Ovary (tissue), 9 donors: ENCODE measurements around the gene SLC25A39. TPM values are rescaled to one million over a fixed set of nuclear protein-coding genes. Genes with fewer than 3 reads are reported as not detected.
"Not testable (repeated sequence)": the region's sequence is repeated elsewhere in the genome, so short reads cannot be mapped to it uniquely, and the experiment has no call there.

Source experiments
- DNase-seq, 5 donors: peaks; one replicate each; pipeline ENCODE4 v3.0.0-alpha.2; 2019 to 2020
- H3K27ac ChIP-seq, 2 donors: fragments of 200-600 bp; one replicate each; pipeline versions ENCODE4 v1.5.1 to v1.8.0; 2019 to 2022
- H3K27me3 ChIP-seq: fragments of 200-600 bp; one replicate; pipeline ENCODE4 v1.8.0; 2022
- H3K36me3 ChIP-seq: fragments of 200-600 bp; sonication (generic); one replicate; pipeline ENCODE4 v1.5.1; 2019
- H3K4me1 ChIP-seq: one replicate; pipeline ENCODE4 v1.8.1; 2013; ENCODE audit warnings: mild to moderate bottlenecking, moderate library complexity; ENCODE audit not compliant: insufficient read depth
- H3K4me3 ChIP-seq: fragments of 200-600 bp; sonication (generic); one replicate; pipeline ENCODE4 v1.5.1; 2017
- H3K9me3 ChIP-seq, 2 donors: fragments of 200-600 bp in 1 of 2; sonication (generic) in 1 of 2; one replicate each; pipeline versions ENCODE4 v1.5.1 to v1.8.1; 2013 to 2019; ENCODE audit warnings: mild to moderate bottlenecking in 1 of 2, moderate library complexity in 1 of 2
- EP300 ChIP-seq: sonication (generic); formaldehyde crosslinking; IDR thresholded peaks from one replicate; pipeline ENCODE4 v1.6.1; 2017; ENCODE audit warnings: antibody characterized with exemption
- POLR2A ChIP-seq: fragments of 450-650 bp; IDR thresholded peaks from one replicate; pipeline ENCODE4 v1.6.1; 2017; ENCODE audit warnings: antibody characterized with exemption, mild to moderate bottlenecking, moderate library complexity
- WGBS, 3 donors: extraction: QIAGEN DNeasy Blood & Tissue Kit in 1 of 3; methylation state at CpG; one replicate each; pipeline versions ENCODE4 v1.1.5 to v1.1.7; 2013 to 2017; 5-methylcytosine and 5-hydroxymethylcytosine counted together
- intact Hi-C, 4 donors: fragments of 100-400 bp; cut with DNase I; formaldehyde crosslinking; loops; one replicate each; pipeline versions ENCODE4 v1.11.0 to v1.15.1; 2022 to 2023
- polyA plus RNA-seq, 2 donors: library from polyadenylated mRNA; stranded (reverse); fragments of 200-250 nt in 1 of 2; fragments of 350-450 nt in 1 of 2; fragmentation: Illumina TruSeq in 1 of 2; extraction: RNeasy Lipid Tissue Mini Kit (QIAGEN cat#74804) in 1 of 2; gene quantifications; one replicate each; pipeline ENCODE4 v1.2.3, GENCODE V29; 2013 to 2014
- total RNA-seq, 7 donors: library from RNA; depleted of rRNA in 2 of 7; stranded (reverse); fragments of >200 nt in 2 of 7; fragmentation: NEBNext Ultra II Directional in 3 of 7; extraction: Animal tissue kit (Norgen Biotek cat#: 25700) in 3 of 7; gene quantifications; one replicate each; pipeline versions ENCODE4 v1.1.0 to v1.2.4, GENCODE V29; 2016 to 2023
- TF ChIP-seq, protein P1 (sequence below), 3 donors: fragments of 450-650 bp in 2 of 3; fragments of 200-600 bp in 1 of 3; IDR thresholded peaks; one replicate each; pipeline versions ENCODE4 v1.5.1 to v1.8.0; 2016 to 2022; ENCODE audit warnings: antibody characterized with exemption in 3 of 3, mild to moderate bottlenecking in 1 of 3
- donor health status: DM: no; HTN: no; CAD: no; lungs with moderate emphysema.
- donor health status: DM: no; HTN: no; CAD: no.
- donor health status: Bipolar disorder and iron deficiency.
- donor health status: DM: yes; HTN: yes; CAD: no.
- donor health status: DM: no; HTN: no; CAD: no.
- donor health status: DM: yes; HTN: yes; CAD: no.

The SLC25A39 gene
- total and polyA plus RNA-seq, 9 donors, result 15.9 to 111 (median 63.8) TPM

DNA sequence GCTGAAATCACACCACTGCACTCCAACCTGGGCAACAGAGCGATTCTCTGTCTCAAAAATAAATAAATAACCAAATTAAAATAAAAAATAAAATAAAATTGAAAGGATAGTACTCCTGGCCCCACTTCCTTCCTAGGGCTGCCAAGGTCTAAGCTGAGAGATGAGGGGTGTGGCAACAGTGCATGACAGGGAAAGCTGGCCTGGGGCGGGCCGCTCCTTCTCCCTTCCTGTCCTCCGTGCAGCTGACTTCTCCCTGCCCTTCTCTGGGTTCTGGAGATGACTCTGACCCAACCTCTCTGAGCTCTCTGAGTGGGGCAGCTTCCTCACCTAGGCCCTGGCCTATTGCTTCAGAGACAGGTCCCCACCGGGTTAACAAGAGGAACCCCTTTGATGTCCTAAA lies 8.7 kb upstream of the SLC25A39 start:
- WGBS, 3 donors, result 68 to 73% (median 73%) methylated on average over 5 of the region's 5 CpGs
- Histone ChIP-seq H3K9me3 (no peaks in the 10 kb centered on the region), H3K27ac (no peak overlapping the region), H3K27me3 (no peaks in the 10 kb centered on the region), H3K36me3 (no peaks in the 10 kb centered on the region), H3K4me1 (peaks cover 1% of the 10 kb centered on the region), H3K4me3 (no peak overlapping the region)
- intact Hi-C loops, result loop anchor here in 1 of 4 donors (5.0 kb wide), 1 partner anchor 121 kb away; no protein-coding TSS in a partner anchor
- no peak for DNase-seq
- no peak for TF ChIP-seq POLR2A
- no peak for TF ChIP-seq EP300
- TF ChIP-seq, protein P1, sequence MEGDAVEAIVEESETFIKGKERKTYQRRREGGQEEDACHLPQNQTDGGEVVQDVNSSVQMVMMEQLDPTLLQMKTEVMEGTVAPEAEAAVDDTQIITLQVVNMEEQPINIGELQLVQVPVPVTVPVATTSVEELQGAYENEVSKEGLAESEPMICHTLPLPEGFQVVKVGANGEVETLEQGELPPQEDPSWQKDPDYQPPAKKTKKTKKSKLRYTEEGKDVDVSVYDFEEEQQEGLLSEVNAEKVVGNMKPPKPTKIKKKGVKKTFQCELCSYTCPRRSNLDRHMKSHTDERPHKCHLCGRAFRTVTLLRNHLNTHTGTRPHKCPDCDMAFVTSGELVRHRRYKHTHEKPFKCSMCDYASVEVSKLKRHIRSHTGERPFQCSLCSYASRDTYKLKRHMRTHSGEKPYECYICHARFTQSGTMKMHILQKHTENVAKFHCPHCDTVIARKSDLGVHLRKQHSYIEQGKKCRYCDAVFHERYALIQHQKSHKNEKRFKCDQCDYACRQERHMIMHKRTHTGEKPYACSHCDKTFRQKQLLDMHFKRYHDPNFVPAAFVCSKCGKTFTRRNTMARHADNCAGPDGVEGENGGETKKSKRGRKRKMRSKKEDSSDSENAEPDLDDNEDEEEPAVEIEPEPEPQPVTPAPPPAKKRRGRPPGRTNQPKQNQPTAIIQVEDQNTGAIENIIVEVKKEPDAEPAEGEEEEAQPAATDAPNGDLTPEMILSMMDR (IDR thresholded peaks at IDR 0.05), result no peak

DNA sequence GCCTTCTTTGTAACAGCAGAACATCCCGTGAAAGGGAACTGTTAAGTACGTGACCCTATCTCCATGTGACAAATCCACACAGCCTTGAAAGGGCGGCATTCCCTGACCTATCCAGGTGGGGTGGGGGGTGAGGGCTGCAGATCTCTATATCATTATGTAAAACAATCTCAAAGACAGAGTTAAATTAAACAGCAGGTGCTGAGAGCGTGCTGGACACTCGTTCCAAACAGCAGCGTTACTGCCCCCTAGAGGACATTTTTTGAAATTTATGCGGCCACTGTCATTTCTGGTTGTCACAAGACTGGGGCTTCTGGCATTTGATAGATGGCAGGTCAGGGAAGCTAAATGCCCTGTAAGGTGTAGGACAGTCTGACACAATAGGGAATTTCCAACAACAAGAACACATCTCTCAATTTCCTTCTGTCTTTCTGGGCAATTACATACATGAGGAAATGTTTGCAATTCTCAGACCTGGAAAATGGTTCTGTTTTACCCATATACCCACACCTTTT lies 6.7 kb upstream of the SLC25A39 start:
- DNase-seq, result peak in 3 of 5 donors; percentile 47 to 75 (median 56)
- Histone ChIP-seq H3K9me3 (no peaks in the 10 kb centered on the region), H3K27ac (no peak overlapping the region), H3K27me3 (no peaks in the 10 kb centered on the region), H3K4me1 (peaks cover 1% of the 10 kb centered on the region), H3K36me3 (no peaks in the 10 kb centered on the region), H3K4me3 (no peak overlapping the region)
- intact Hi-C loops, result loop anchor here in 2 of 4 donors (2.0 to 5.0 kb wide), 2 partner anchors 119 to 121 kb away; no protein-coding TSS in a partner anchor
- WGBS, 3 donors, result 0 to 1% (median 1%) methylated on average over 7 of the region's 7 CpGs
- TF ChIP-seq, protein P1 (IDR thresholded peaks at IDR 0.05), result peak; percentile 65 to 80 (median 69)
- no peak for TF ChIP-seq EP300
- no peak for TF ChIP-seq POLR2A

DNA sequence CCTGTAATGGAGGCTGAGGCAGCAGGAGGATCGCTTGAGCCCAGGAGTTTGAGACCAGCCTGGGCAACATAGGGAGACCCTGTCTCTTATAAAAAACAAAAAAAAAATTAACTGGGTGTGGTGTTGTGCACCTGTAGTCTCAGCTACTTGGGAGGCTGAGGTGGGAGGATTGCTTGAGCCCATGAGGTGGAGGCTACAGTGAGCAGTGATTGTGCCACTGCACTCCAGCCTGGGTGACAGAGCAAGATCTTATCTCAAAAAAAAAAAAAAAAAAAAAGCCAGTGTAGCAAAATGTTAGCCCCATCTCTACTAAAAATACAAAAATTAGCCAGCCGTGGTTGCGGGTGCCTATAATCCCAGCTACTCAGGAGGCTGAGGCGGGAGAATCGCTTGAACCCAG lies 5.6 kb upstream of the SLC25A39 start:
- not testable (repeated sequence) for H3K9me3 ChIP-seq, H3K4me1 ChIP-seq, H3K27me3 ChIP-seq, DNase-seq, H3K27ac ChIP-seq, H3K4me3 ChIP-seq, H3K36me3 ChIP-seq
- WGBS, 3 donors, result 75 to 88% (median 79%) methylated on average over 5 of the region's 5 CpGs
- intact Hi-C loops, result loop anchor here in 2 of 4 donors (2.0 to 5.0 kb wide), 2 partner anchors 118 to 119 kb away; no protein-coding TSS in a partner anchor

DNA sequence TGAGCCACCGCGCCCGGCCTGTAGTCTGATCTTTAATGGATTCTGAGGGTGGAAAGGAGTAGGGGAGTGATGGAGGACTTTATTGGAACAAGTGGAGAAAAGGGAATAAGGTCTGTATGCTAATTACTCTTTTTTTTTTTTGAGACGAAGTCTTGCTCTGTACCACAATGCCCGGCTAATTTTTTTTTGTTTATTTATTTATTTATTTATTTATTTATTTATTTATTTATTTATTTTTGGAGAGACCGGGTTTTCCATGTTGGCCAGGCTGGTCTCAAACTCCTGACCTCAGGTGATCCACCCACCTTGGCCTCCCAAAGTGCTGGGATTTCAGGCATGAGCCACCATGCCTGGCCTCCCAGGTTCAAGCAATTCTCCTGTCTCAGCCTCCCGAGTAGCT lies 4.9 kb upstream of the SLC25A39 start:
- not testable (repeated sequence) for H3K27me3 ChIP-seq, H3K27ac ChIP-seq, DNase-seq, H3K4me3 ChIP-seq, H3K9me3 ChIP-seq, H3K4me1 ChIP-seq, H3K36me3 ChIP-seq
- WGBS, 3 donors, result 81 to 84% (median 82%) methylated on average over 7 of the region's 7 CpGs
- intact Hi-C loops, result loop anchor here in 2 of 4 donors (5.0 to 10.0 kb wide), 2 partner anchors 107 to 265 kb away; partner anchors contain the start of gene LSM12 (in 1 of the 2)

DNA sequence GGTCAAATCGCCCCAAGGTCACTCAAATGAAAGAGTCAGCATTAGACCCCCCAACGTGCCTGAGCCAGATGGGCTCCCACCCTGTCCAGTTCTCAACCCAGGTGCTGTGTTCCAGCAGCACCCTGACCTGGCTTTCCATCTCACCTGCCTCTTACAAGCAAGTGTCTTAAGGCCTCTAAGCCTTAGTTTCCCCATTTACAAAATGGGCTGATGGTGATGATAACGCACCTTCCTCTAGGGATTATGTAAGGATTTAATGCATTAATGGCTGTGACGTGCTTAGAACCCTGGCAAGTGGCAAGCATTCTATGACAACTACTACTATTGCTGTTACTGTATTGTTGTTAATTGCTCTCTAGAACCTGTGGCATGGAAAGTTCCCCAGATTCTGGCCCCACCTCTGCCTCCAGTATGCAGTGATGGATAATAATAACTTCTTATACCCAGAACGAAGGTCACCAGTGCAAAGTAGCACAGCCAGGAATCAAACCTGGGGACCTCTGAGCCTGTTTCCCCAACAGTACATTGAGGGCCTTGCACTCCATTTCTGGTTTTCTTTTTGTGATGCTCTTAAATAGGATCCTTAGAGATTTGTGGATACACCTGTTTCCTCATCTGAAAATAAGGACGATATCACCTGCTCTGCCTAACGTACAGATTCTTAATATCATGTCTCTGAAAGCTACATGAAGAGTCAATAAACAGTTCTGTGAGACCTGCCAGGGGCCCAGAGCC lies 3.3 kb upstream of the SLC25A39 start:
- TF ChIP-seq, protein P1 (IDR thresholded peaks at IDR 0.05), result no peak
- TF ChIP-seq EP300, result no peak
- no peak for TF ChIP-seq POLR2A
- no peaks in the 10 kb centered on the region for H3K9me3 ChIP-seq
- peaks cover 9% of the 10 kb centered on the region for H3K4me1 ChIP-seq
- no peak overlapping the region for H3K27ac ChIP-seq
- H3K27me3 ChIP-seq, result no peaks in the 10 kb centered on the region
- H3K4me3 ChIP-seq, result no peak overlapping the region
- WGBS, 3 donors, result 65 to 69% (median 68%) methylated on average over 7 of the region's 7 CpGs
- no peaks in the 10 kb centered on the region for H3K36me3 ChIP-seq
- intact Hi-C loops, result loop anchor here in 2 of 4 donors (5.0 to 10.0 kb wide), 2 partner anchors 106 to 263 kb away; partner anchors contain the start of gene LSM12 (in 1 of the 2)
- DNase-seq, result no peak
